Measurements from ENCODE around the gene PKDCC. TPM values are rescaled to one million over a fixed set of nuclear protein-coding genes. Genes with fewer than 3 reads are reported as not detected.
"Not testable (repeated sequence)": the region's sequence is repeated elsewhere in the genome, so short reads cannot be mapped to it uniquely, and the experiment has no call there.

PKDCC gene
- total and polyA plus RNA-seq, 10 of the 15 experiments (the other 5 are each of a cell fraction or from before 2014, with no cell fraction given), result 0.13 to 10.2 (median 2.3) TPM

GRCh38 chr2:42079737-42080287 is 32.0 kb downstream of the PKDCC start (continued):
- no peak for TF ChIP-seq ZNF207 (IDR thresholded peaks at IDR 0.05; ENCODE audit: borderline replicate concordance)

- H3K9me3 ChIP-seq (replicated peaks; ENCODE audit: control insufficient read depth, insufficient read depth, low read length); in situ Hi-C loops (cut with MboI); H3K4me1 ChIP-seq (ENCODE audit: control insufficient read depth, insufficient read depth, low read length); ATAC-seq; H3K27ac ChIP-seq (ENCODE audit: control insufficient read depth, insufficient read depth); H3K9ac ChIP-seq (ENCODE audit: control insufficient read depth, insufficient read depth, low read length); POLR2A ChIA-PET; DNase-seq (ENCODE audit: low read depth, low spot score); H3K36me3 ChIP-seq (ENCODE audit: control insufficient read depth in 2 of 2, insufficient read depth in 2 of 2, low read length in 1 of 2); H3K79me2 ChIP-seq (ENCODE audit: control insufficient read depth, insufficient read depth, low read length); H3K4me2 ChIP-seq (ENCODE audit: control insufficient read depth, insufficient read depth); H4K20me1 ChIP-seq (ENCODE audit: control insufficient read depth, insufficient read depth); intact Hi-C loops (cut with micrococcal nuclease; ENCODE audit: unreplicated experiment); H2AFZ ChIP-seq (ENCODE audit: control insufficient read depth, low read depth, low read length); BruUV-seq (replicated peaks); FAIRE-seq; H3K27me3 ChIP-seq (replicated peaks in 1 of 2; ENCODE audit: control insufficient read depth in 2 of 2, insufficient read depth in 2 of 2, low read length in 1 of 2); H3K4me3 ChIP-seq: not testable (repeated sequence)
- 76% methylated on average over 4 of the region's 4 CpGs for WGBS (ENCODE audit: insufficient coverage, insufficient replicate concordance, low lambda C conversion rate, missing lambda C conversion rate)
- ChIA-PET RAD21 (ENCODE audit: unreplicated experiment) (interaction anchor here (8.3 kb wide), 1 partner anchor 211 kb away, joined by 153 read pairs; no protein-coding TSS in a partner anchor), SMC1A (ENCODE audit: uncharacterized antibody, unreplicated experiment) (interaction anchor here (8.7 kb wide), 1 partner anchor 211 kb away, joined by 198 read pairs; no protein-coding TSS in a partner anchor), CTCF (interaction anchor here (0.7 to 12.8 kb wide), 6 partner anchors 9 to 248 kb away, joined by 3 to 462 read pairs (median 6); no protein-coding TSS in a partner anchor)
Measured at GRCh38 chr2:42081151-42081550, 33.3 kb downstream of the PKDCC start.

GRCh38 chr2:42082016-42082415 is 34.2 kb downstream of the PKDCC start:
- ChIA-PET SMC1A (ENCODE audit: uncharacterized antibody, unreplicated experiment) (interaction anchor here (0.6 to 8.7 kb wide), 7 partner anchors 108 to 327 kb away, joined by 3 to 198 read pairs (median 3); no protein-coding TSS in a partner anchor), CTCF (interaction anchor here (1.3 to 12.8 kb wide), 6 partner anchors 8 to 247 kb away, joined by 3 to 462 read pairs (median 14); no protein-coding TSS in a partner anchor), RAD21 (ENCODE audit: unreplicated experiment) (interaction anchor here (8.3 kb wide), 1 partner anchor 212 kb away, joined by 153 read pairs; no protein-coding TSS in a partner anchor), POLR2A (no interaction called here)
- ATAC-seq (no peak), FAIRE-seq (no peak), DNase-seq (ENCODE audit: low read depth, low spot score) (no peak)
- Histone ChIP-seq H3K4me3 (no peak overlapping the region), H2AFZ (ENCODE audit: control insufficient read depth, low read depth, low read length) (no peak overlapping the region), H3K79me2 (ENCODE audit: control insufficient read depth, insufficient read depth, low read length) (no peaks in the 10 kb centered on the region), H3K27ac (ENCODE audit: control insufficient read depth, insufficient read depth) (no peak overlapping the region), H3K36me3 (ENCODE audit: control insufficient read depth in 2 of 2, insufficient read depth in 2 of 2, low read length in 1 of 2) (no peaks in the 10 kb centered on the region; a peak in 1 of 4 replicates), H3K4me2 (ENCODE audit: control insufficient read depth, insufficient read depth) (no peak overlapping the region), H3K9me3 (replicated peaks; ENCODE audit: control insufficient read depth, insufficient read depth, low read length) (no peaks in the 10 kb centered on the region), H4K20me1 (ENCODE audit: control insufficient read depth, insufficient read depth) (no peaks in the 10 kb centered on the region), H3K9ac (ENCODE audit: control insufficient read depth, insufficient read depth, low read length) (no peak overlapping the region), H3K4me1 (ENCODE audit: control insufficient read depth, insufficient read depth, low read length) (no peaks in the 10 kb centered on the region), H3K27me3 (replicated peaks in 1 of 2; ENCODE audit: control insufficient read depth in 2 of 2, insufficient read depth in 2 of 2, low read length in 1 of 2) (peaks cover 0 to 2% of the 10 kb centered on the region in 2 experiments; a peak in 1 of 4 replicates)
- BruUV-seq (replicated peaks), result no TSS peak
- intact Hi-C loops (cut with micrococcal nuclease; ENCODE audit: unreplicated experiment), result no loop called here
- 47% methylated on average over 2 of the region's 2 CpGs for WGBS (ENCODE audit: insufficient coverage, insufficient replicate concordance, low lambda C conversion rate, missing lambda C conversion rate)
- in situ Hi-C loops (cut with MboI), result no loop called here
- TF ChIP-seq NFXL1 (IDR thresholded peaks at IDR 0.05; ENCODE audit: borderline replicate concordance) (no peak), IRF4 (IDR thresholded peaks at IDR 0.05; ENCODE audit: low read depth, low read length) (no peak), RELA (IDR thresholded peaks at IDR 0.05; ENCODE audit: borderline replicate concordance, partially characterized antibody) (no peak), SUZ12 (IDR thresholded peaks at IDR 0.05; ENCODE audit: unreplicated experiment) (no peak), CTCF (IDR thresholded peaks at IDR 0.05 in 2 of 3, conservative IDR thresholded peaks at IDR 0.05 in 1 of 3; ENCODE audit: control insufficient read depth in 2 of 3, extremely low read depth in 1 of 3, insufficient read depth in 1 of 3, low read depth in 3 of 3, low read length in 3 of 3) (no peak), BRCA1 (IDR thresholded peaks at IDR 0.05; ENCODE audit: low read depth, low read length) (no peak), CEBPB (IDR thresholded peaks at IDR 0.05; ENCODE audit: borderline replicate concordance in 1 of 2, low read depth in 2 of 2, low read length in 2 of 2) (no peak), PBX3 (IDR thresholded peaks at IDR 0.05; ENCODE audit: insufficient replicate concordance, low read depth, low read length) (no peak), CBX3 (IDR thresholded peaks at IDR 0.05; ENCODE audit: borderline replicate concordance, low read depth) (no peak), CREM (IDR thresholded peaks at IDR 0.05; ENCODE audit: low read depth) (no peak)
